H1 (cell line): Measurements from ENCODE around the gene R3HCC1L. TPM values are rescaled to one million over a fixed set of nuclear protein-coding genes. Genes with fewer than 3 reads are reported as not detected.

Experiments used
- CTCF ChIA-PET: fragments of 300-600 bp; sonication (Branson Sonifier 250); formaldehyde crosslinking; loops from one replicate; lab custom pipeline; 2021; ENCODE audit not compliant: partially characterized antibody; lab: Charles Lee
- POLR2A ChIA-PET: fragments of 300-600 bp; sonication (Branson Sonifier 250); formaldehyde crosslinking; loops from one replicate; lab custom pipeline; 2021; ENCODE audit warnings: inconsistent platforms; ENCODE audit not compliant: partially characterized antibody; lab: Charles Lee
- DNase-seq, 2 experiments: peaks; one replicate each; pipeline versions ENCODE4 v3.0.0 to v3.0.0-alpha.2; 2010 to 2022; ENCODE audit warnings: low spot score in 2 of 2, low read depth in 1 of 2, mixed read lengths in 1 of 2
- FAIRE-seq: peaks from 2 replicates; lab custom pipeline; 2011; peaks lifted over from hg19 to GRCh38; lab: Jason Lieb, UNC
- H2AFZ ChIP-seq: 2 replicates; pipeline ENCODE4 v1.8.1; 2012; ENCODE audit warnings: low read length, inconsistent platforms
- H2AK5ac ChIP-seq: 2 replicates; pipeline ENCODE4 v1.6.1; 2013; ENCODE audit warnings: low read depth, low read length
- H2BK120ac ChIP-seq: replicated peaks from 2 replicates; pipeline ENCODE3; 2013; ENCODE audit warnings: low read depth, low read length, inconsistent platforms
- H2BK12ac ChIP-seq: 2 replicates; pipeline ENCODE4 v1.6.1; 2013; ENCODE audit warnings: low read depth, low read length
- H2BK15ac ChIP-seq: 2 replicates; pipeline ENCODE4 v1.6.1; 2013; ENCODE audit warnings: low read length
- H2BK20ac ChIP-seq: 2 replicates; pipeline ENCODE4 v1.6.1; 2013; ENCODE audit warnings: low read length
- H2BK5ac ChIP-seq: 2 replicates; pipeline ENCODE4 v1.6.1; 2013; ENCODE audit warnings: low read depth, low read length
- H3K14ac ChIP-seq: 2 replicates; pipeline ENCODE4 v1.6.1; 2013; ENCODE audit warnings: inconsistent platforms; ENCODE audit not compliant: insufficient read length
- H3K18ac ChIP-seq: 2 replicates; pipeline ENCODE4 v1.6.1; 2013; ENCODE audit warnings: low read length; ENCODE audit errors: extremely low read depth
- H3K23ac ChIP-seq: 2 replicates; pipeline ENCODE4 v1.6.1; 2013; ENCODE audit warnings: inconsistent platforms; ENCODE audit not compliant: insufficient read length
- H3K23me2 ChIP-seq: 2 replicates; pipeline ENCODE4 v1.6.1; 2013; ENCODE audit warnings: low read depth, low read length
- H3K27ac ChIP-seq: 2 replicates; pipeline ENCODE4 v1.6.1; 2011; ENCODE audit warnings: low read depth, low read length, inconsistent platforms
- H3K27me3 ChIP-seq, 4 experiments: replicated peaks in 1 of 4; 1 replicate in 1 of 4; 2 replicates in 3 of 4; pipeline versions ENCODE4 v1.6.1 to v1.8.1; 2011 to 2013; ENCODE audit warnings: low read length in 3 of 4, mild to moderate bottlenecking in 3 of 4, inconsistent platforms in 2 of 4, mixed read lengths in 2 of 4, moderate library complexity in 1 of 4; ENCODE audit not compliant: control insufficient read depth in 3 of 4, insufficient read depth in 3 of 4; ENCODE audit errors: extremely low read depth in 1 of 4
- H3K36me3 ChIP-seq, 4 experiments: 2 replicates each; pipeline versions ENCODE4 v1.6.1 to v1.8.1; 2011 to 2013; ENCODE audit warnings: mild to moderate bottlenecking in 4 of 4, low read length in 3 of 4, moderate library complexity in 2 of 4, control low read depth in 1 of 4, inconsistent platforms in 1 of 4; ENCODE audit not compliant: insufficient read depth in 4 of 4, control insufficient read depth in 2 of 4
- H3K4ac ChIP-seq: replicated peaks from 2 replicates; pipeline ENCODE3; 2013; ENCODE audit warnings: low read length, low read depth, mixed read lengths, inconsistent platforms; ENCODE audit not compliant: insufficient read length
- H3K4me1 ChIP-seq, 4 experiments: replicated peaks in 1 of 4; 1 replicate in 1 of 4; 2 replicates in 3 of 4; pipeline versions ENCODE4 v1.6.1 to v1.8.1; 2011 to 2013; ENCODE audit warnings: low read length in 3 of 4, inconsistent platforms in 2 of 4, mixed read lengths in 1 of 4; ENCODE audit not compliant: insufficient read depth in 4 of 4, control insufficient read depth in 3 of 4
- H3K4me2 ChIP-seq, 2 experiments: 2 replicates each; pipeline versions ENCODE4 v1.6.1 to v1.8.1; 2011 to 2013; ENCODE audit warnings: low read depth in 2 of 2, low read length in 2 of 2, control low read depth in 1 of 2, inconsistent platforms in 1 of 2, mild to moderate bottlenecking in 1 of 2; ENCODE audit not compliant: insufficient read depth in 1 of 2
- H3K4me3 ChIP-seq, 4 experiments: fragments of 200-600, 300-600 bp in 1 of 4; sonication (generic), shearing (Covaris generic), sonication (Bioruptor Twin) in 1 of 4; 2 replicates each; pipeline versions ENCODE4 v1.5.1 to v1.8.1; 2011 to 2016; ENCODE audit warnings: low read length in 4 of 4, low read depth in 3 of 4, control low read depth in 2 of 4, inconsistent platforms in 2 of 4, mild to moderate bottlenecking in 2 of 4, mixed read lengths in 1 of 4, moderate library complexity in 1 of 4; ENCODE audit not compliant: insufficient read depth in 2 of 4; ENCODE audit errors: extremely low read depth in 1 of 4
- H3K56ac ChIP-seq: replicated peaks from 2 replicates; pipeline ENCODE3; 2013; ENCODE audit warnings: low read depth, mild to moderate bottlenecking, mixed read lengths, low read length, inconsistent platforms; ENCODE audit not compliant: insufficient read length
- H3K79me1 ChIP-seq: 2 replicates; pipeline ENCODE4 v1.6.1; 2013; ENCODE audit warnings: low read depth, low read length, control low read depth
- H3K79me2 ChIP-seq, 2 experiments: 2 replicates each; pipeline versions ENCODE4 v1.6.1 to v1.8.1; 2012 to 2013; ENCODE audit warnings: low read length in 2 of 2, mild to moderate bottlenecking in 2 of 2, inconsistent platforms in 1 of 2; ENCODE audit not compliant: insufficient read depth in 2 of 2, control insufficient read depth in 1 of 2
- H3K9ac ChIP-seq, 4 experiments: replicated peaks in 1 of 4; 1 replicate in 1 of 4; 2 replicates in 3 of 4; pipeline versions ENCODE4 v1.6.1 to v1.8.1; 2011 to 2013; ENCODE audit warnings: low read depth in 3 of 4, low read length in 3 of 4, control low read depth in 2 of 4, mild to moderate bottlenecking in 2 of 4, moderate library complexity in 2 of 4, inconsistent platforms in 1 of 4; ENCODE audit errors: extremely low read depth in 1 of 4
- H3K9me3 ChIP-seq, 2 experiments: 2 replicates each; pipeline versions ENCODE4 v1.6.1 to v1.8.1; 2012 to 2013; ENCODE audit warnings: mild to moderate bottlenecking in 2 of 2, moderate library complexity in 2 of 2, control low read depth in 1 of 2, inconsistent platforms in 1 of 2, low read depth in 1 of 2, low read length in 1 of 2, mixed read lengths in 1 of 2; ENCODE audit not compliant: insufficient read depth in 2 of 2
- H4K20me1 ChIP-seq, 2 experiments: replicated peaks in 1 of 2; 2 replicates each; pipeline versions ENCODE3 to v1.8.1; 2011 to 2013; ENCODE audit warnings: inconsistent platforms in 2 of 2, low read length in 2 of 2, mild to moderate bottlenecking in 1 of 2; ENCODE audit not compliant: insufficient read depth in 2 of 2, control insufficient read depth in 1 of 2
- H4K5ac ChIP-seq: 2 replicates; pipeline ENCODE4 v1.6.1; 2013; ENCODE audit warnings: low read length, low read depth, mixed read lengths, inconsistent platforms; ENCODE audit not compliant: insufficient read length
- H4K8ac ChIP-seq: 2 replicates; pipeline ENCODE4 v1.8.0; 2013; ENCODE audit warnings: mild to moderate bottlenecking, moderate library complexity, low read length, inconsistent platforms; ENCODE audit not compliant: insufficient read depth; ENCODE audit errors: extremely low read depth
- H4K91ac ChIP-seq: replicated peaks from 2 replicates; pipeline ENCODE3; 2013; ENCODE audit warnings: low read length, mixed read lengths, inconsistent platforms; ENCODE audit not compliant: insufficient read length
- FOSL1 ChIP-seq: IDR thresholded peaks from 2 replicates; pipeline ENCODE4 v1.6.1; 2011; ENCODE audit warnings: mild to moderate bottlenecking, low read depth, low read length, moderate library complexity; ENCODE audit not compliant: insufficient read depth
- GABPA ChIP-seq: IDR thresholded peaks from 2 replicates; pipeline ENCODE4 v1.6.1; 2011; ENCODE audit warnings: mild to moderate bottlenecking, low read length, moderate library complexity, borderline replicate concordance; ENCODE audit not compliant: insufficient read depth
- JUN ChIP-seq: IDR thresholded peaks from 2 replicates; pipeline ENCODE4 v1.6.1; 2011; ENCODE audit warnings: low read depth, mild to moderate bottlenecking, improper control_type of control experiment, low read length
- KDM4A ChIP-seq: IDR thresholded peaks from one replicate; pipeline ENCODE4 v1.7.1; 2012; ENCODE audit warnings: low read depth, mild to moderate bottlenecking, moderate library complexity, low read length, inconsistent platforms; ENCODE audit not compliant: severe bottlenecking
- MAFK ChIP-seq: IDR thresholded peaks from 2 replicates; pipeline ENCODE4 v1.6.1; 2012; ENCODE audit warnings: low read depth, mild to moderate bottlenecking, improper control_type of control experiment, low read length
- RFX5 ChIP-seq: IDR thresholded peaks from 2 replicates; pipeline ENCODE4 v1.6.1; 2011; ENCODE audit warnings: low read depth, low read length, improper control_type of control experiment, borderline replicate concordance
- RNF2 ChIP-seq: fragments of 200-900, 300-1000 bp; sonication (generic); IDR thresholded peaks from 2 replicates; pipeline ENCODE4 v1.7.1; 2016; ENCODE audit warnings: borderline replicate concordance, low read depth, mild to moderate bottlenecking, antibody characterized with exemption, low read length; ENCODE audit not compliant: poor library complexity, severe bottlenecking; ENCODE audit errors: missing control alignments
- SIX5 ChIP-seq: IDR thresholded peaks from 2 replicates; pipeline ENCODE4 v1.6.1; 2011; ENCODE audit warnings: mild to moderate bottlenecking, low read depth, low read length
- SRF ChIP-seq: IDR thresholded peaks from 2 replicates; pipeline ENCODE4 v1.6.1; 2011; ENCODE audit warnings: mild to moderate bottlenecking, low read depth, low read length, moderate library complexity
- TBP ChIP-seq: IDR thresholded peaks from 2 replicates; pipeline ENCODE4 v1.6.1; 2011; ENCODE audit warnings: low read depth, low read length, improper control_type of control experiment
- WGBS, 2 experiments: shearing (Covaris generic) in 1 of 2; methylation state at CpG; one replicate each; pipeline versions ENCODE4 v1.1.6 to v1.1.7; 2013 to 2015; ENCODE audit warnings: low lambda C conversion rate in 2 of 2, mixed read lengths in 2 of 2, inconsistent platforms in 1 of 2, low coverage in 1 of 2, missing lambda C conversion rate in 1 of 2; ENCODE audit not compliant: insufficient replicate concordance in 2 of 2, insufficient coverage in 1 of 2, insufficient read length in 1 of 2; ENCODE audit errors: extremely low coverage in 1 of 2, missing lambda C conversion rate in 1 of 2; 5-methylcytosine and 5-hydroxymethylcytosine counted together
- polyA plus RNA-seq, 7 experiments: library from polyadenylated mRNA; depleted of rRNA in 3 of 7; stranded (reverse) in 5 of 7; unstranded in 2 of 7; fragments of >200 nt in 5 of 7; fragments of 200-250 nt in 2 of 7; gene quantifications; 1 replicate in 5 of 7; 2 replicates in 1 of 7; 4 replicates in 1 of 7; pipeline versions ENCODE4 v1.2.1 to v1.2.3, GENCODE V29; 2011 to 2013; ENCODE audit warnings: missing spikeins in 2 of 7, mixed read lengths in 2 of 7
- total RNA-seq: library from RNA; stranded (reverse); fragmentation: NEBNext Ultra II Directional; extraction: Animal tissue kit (Norgen Biotek cat#: 25700); gene quantifications from 2 replicates; pipeline ENCODE4 v1.2.1, GENCODE V29; 2021
- TF ChIP-seq, protein P1 (sequence below): IDR thresholded peaks from 2 replicates; pipeline ENCODE4 v1.6.1; 2011; ENCODE audit warnings: low read depth, mild to moderate bottlenecking, low read length; ENCODE audit not compliant: insufficient read depth

Gene R3HCC1L
- total and polyA plus RNA-seq, 2 of the 8 experiments (the other 6 are each of a cell fraction or from before 2014, with no cell fraction given), result 6.9 to 13.9 TPM

DNA sequence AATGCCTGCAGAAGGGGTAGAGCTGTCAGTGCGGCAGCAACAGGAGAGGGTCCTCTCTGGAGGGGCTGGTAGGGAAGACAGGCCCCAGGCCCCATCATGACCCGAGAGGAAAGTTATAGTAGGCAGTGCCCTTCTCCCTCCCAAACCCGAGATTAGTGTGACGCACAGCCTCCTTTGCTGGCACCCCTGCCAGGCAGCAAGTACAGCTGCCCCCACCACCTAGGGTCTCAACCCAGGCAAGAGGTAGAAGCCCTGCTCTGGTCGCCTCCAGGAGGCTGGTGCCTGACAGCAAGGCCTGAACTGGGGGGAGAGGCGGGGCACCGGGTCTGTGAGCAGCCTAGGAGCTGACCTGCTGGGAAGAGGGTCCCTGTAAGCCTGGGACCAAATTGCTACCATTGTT lies 118.0 kb downstream of the R3HCC1L start:
- no peaks in the 10 kb centered on the region for H3K79me1 ChIP-seq
- no peak overlapping the region for H3K23ac ChIP-seq
- H4K8ac ChIP-seq, result no peak overlapping the region
- H3K9me3 ChIP-seq, result no peaks in the 10 kb centered on the region
- POLR2A ChIA-PET, result interaction anchor here (2.0 kb wide), 1 partner anchor 10 kb away, joined by 6 read pairs; no protein-coding TSS in a partner anchor
- peaks cover 0 to 5% (median under 1%) of the 10 kb centered on the region in 4 experiments; a peak in 3 of 7 replicates for H3K4me1 ChIP-seq
- no peak overlapping the region for H3K18ac ChIP-seq
- no peaks in the 10 kb centered on the region for H3K79me2 ChIP-seq
- H3K4me2 ChIP-seq, result no peak overlapping the region
- no peaks in the 10 kb centered on the region for H3K23me2 ChIP-seq
- H3K36me3 ChIP-seq, result no peaks in the 10 kb centered on the region; a peak in 1 of 8 replicates
- no peak overlapping the region for H3K14ac ChIP-seq
- no peak overlapping the region for H3K4me3 ChIP-seq
- no peak overlapping the region for H2BK20ac ChIP-seq
- no peak overlapping the region for H2AFZ ChIP-seq
- H4K91ac ChIP-seq, result no peak overlapping the region
- no peak for FAIRE-seq
- H2AK5ac ChIP-seq, result no peak overlapping the region
- no peak overlapping the region for H2BK5ac ChIP-seq
- no peaks in the 10 kb centered on the region for H4K20me1 ChIP-seq
- H3K9ac ChIP-seq, result no peak overlapping the region
- CTCF ChIA-PET, result interaction anchor here (0.9 to 6.8 kb wide), 4 partner anchors 9 to 61 kb away, joined by 3 to 40 read pairs (median 10); no protein-coding TSS in a partner anchor
- no peak for DNase-seq
- no peak overlapping the region for H3K56ac ChIP-seq
- H2BK120ac ChIP-seq, result no peak overlapping the region
- no peak overlapping the region for H2BK15ac ChIP-seq
- no peak overlapping the region for H3K4ac ChIP-seq
- no peaks in the 10 kb centered on the region for H3K27me3 ChIP-seq
- WGBS, 2 experiments, result 81% methylated on average over 6 of the region's 7 CpGs; no CpG with 5 or more reads in 1 of the 2 experiments
- no peak for TF ChIP-seq RFX5
- no peak for TF ChIP-seq JUN
- no peak for TF ChIP-seq SRF
- TF ChIP-seq TBP, result no peak
- TF ChIP-seq FOSL1, result no peak
- no peak for TF ChIP-seq RNF2
- TF ChIP-seq KDM4A, result no peak
- no peak for TF ChIP-seq GABPA
- TF ChIP-seq, protein P1, sequence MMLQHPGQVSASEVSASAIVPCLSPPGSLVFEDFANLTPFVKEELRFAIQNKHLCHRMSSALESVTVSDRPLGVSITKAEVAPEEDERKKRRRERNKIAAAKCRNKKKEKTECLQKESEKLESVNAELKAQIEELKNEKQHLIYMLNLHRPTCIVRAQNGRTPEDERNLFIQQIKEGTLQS, result no peak
- no peak for TF ChIP-seq SIX5
- no peak for TF ChIP-seq MAFK
- TF ChIP-seq, all 59 proteins: peak for 0
- no peak overlapping the region for H3K27ac ChIP-seq
- H2BK12ac ChIP-seq, result no peak overlapping the region
- no peak overlapping the region for H4K5ac ChIP-seq
